Neutrophil (primary cell): Measurements from ENCODE around the gene KIF5B.

Source experiments
- H3K27ac ChIP-seq: fragments of 200-600 bp; sonication (generic); 2 replicates; pipeline ENCODE4 v1.5.1; 2016; ENCODE audit warnings: mild to moderate bottlenecking, moderate library complexity
- H3K27me3 ChIP-seq: fragments of 200-600 bp; sonication (generic); 2 replicates; pipeline ENCODE4 v1.6.0; 2016; ENCODE audit warnings: mild to moderate bottlenecking
- H3K36me3 ChIP-seq: fragments of 200-600 bp; sonication (generic); 2 replicates; pipeline ENCODE4 v1.5.1; 2017
- H3K4me1 ChIP-seq, 2 experiments: fragments of 200-600 bp in 1 of 2; sonication (generic) in 1 of 2; 1 replicate in 1 of 2; 2 replicates in 1 of 2; pipeline versions ENCODE4 v1.5.1 to v1.6.1; 2013 to 2016; ENCODE audit warnings: low read depth in 1 of 2, low read length in 1 of 2, mild to moderate bottlenecking in 1 of 2, moderate library complexity in 1 of 2; ENCODE audit not compliant: control insufficient read depth in 1 of 2, insufficient read depth in 1 of 2
- H3K4me3 ChIP-seq, 2 experiments: fragments of 200-600 bp in 1 of 2; sonication (generic) in 1 of 2; 1 replicate in 1 of 2; 2 replicates in 1 of 2; pipeline ENCODE4 v1.5.1; 2013 to 2016; ENCODE audit warnings: low read depth in 1 of 2, low read length in 1 of 2, mild to moderate bottlenecking in 1 of 2, moderate library complexity in 1 of 2
- H3K9me3 ChIP-seq: fragments of 200-600 bp; sonication (generic); 2 replicates; pipeline ENCODE4 v1.5.1; 2016
- CTCF ChIP-seq: fragments of 200-600 bp; sonication (generic); IDR thresholded peaks from 2 replicates; pipeline ENCODE4 v1.5.1; 2016; ENCODE audit warnings: antibody characterized with exemption

KIF5B gene

GRCh38 chr10:32004161-32004591, 52.0 kb downstream of the KIF5B start:
- Histone ChIP-seq H3K27ac (no peak overlapping the region), H3K27me3 (no peaks in the 10 kb centered on the region)

GRCh38 chr10:32002531-32002930, 53.7 kb downstream of the KIF5B start:
- Histone ChIP-seq H3K36me3 (peaks cover 5% of the 10 kb centered on the region), H3K9me3 (no peaks in the 10 kb centered on the region), H3K27ac (no peak overlapping the region), H3K4me3 (no peak overlapping the region), H3K4me1 (peaks cover 3 to 5% of the 10 kb centered on the region in 2 experiments), H3K27me3 (no peaks in the 10 kb centered on the region)
- TF ChIP-seq CTCF, result no peak

More at GRCh38 chr10:32004161-32004591, 52.0 kb downstream of the KIF5B start:
- H3K4me3 ChIP-seq, result no peak overlapping the region
- no peaks in the 10 kb centered on the region for H3K9me3 ChIP-seq
- H3K36me3 ChIP-seq, result peaks cover 15% of the 10 kb centered on the region
- no peak for TF ChIP-seq CTCF
- H3K4me1 ChIP-seq, result peaks cover 3 to 5% of the 10 kb centered on the region in 2 experiments

GRCh38 chr10:32000937-32001336, 55.3 kb downstream of the KIF5B start:
- Histone ChIP-seq H3K9me3 (no peaks in the 10 kb centered on the region), H3K27ac (no peak overlapping the region), H3K36me3 (peaks cover 5% of the 10 kb centered on the region), H3K27me3 (no peaks in the 10 kb centered on the region), H3K4me3 (no peak overlapping the region), H3K4me1 (peaks cover under 1 to 4% of the 10 kb centered on the region in 2 experiments)
- TF ChIP-seq CTCF, result no peak

GRCh38 chr10:31999836-32000235, 56.4 kb downstream of the KIF5B start:
- Histone ChIP-seq H3K4me1 (no peaks in the 10 kb centered on the region), H3K36me3 (no peaks in the 10 kb centered on the region), H3K27ac (no peak overlapping the region), H3K9me3 (no peaks in the 10 kb centered on the region), H3K4me3 (no peak overlapping the region), H3K27me3 (no peaks in the 10 kb centered on the region)
- no peak for TF ChIP-seq CTCF

GRCh38 chr10:31999070-31999660, 57.1 kb downstream of the KIF5B start:
- no peaks in the 10 kb centered on the region for H3K9me3 ChIP-seq
- no peak for TF ChIP-seq CTCF
- H3K4me3 ChIP-seq, result no peak overlapping the region
- no peaks in the 10 kb centered on the region for H3K4me1 ChIP-seq
- H3K36me3 ChIP-seq, result no peaks in the 10 kb centered on the region
- no peaks in the 10 kb centered on the region for H3K27me3 ChIP-seq
- H3K27ac ChIP-seq, result no peak overlapping the region
